NCI-H2171 treated with DMSO at 0.1 percent for 48 hours (cell line): ENCODE measurements around the gene FCHO1.
A peak's percentile ranks its signal among the peaks of the same experiment; 100 is the strongest.

Experiments
- DNase-seq: peaks from one replicate; lab custom pipeline; 2025; lab: John Stamatoyannopoulos, UW

Gene FCHO1

DNA sequence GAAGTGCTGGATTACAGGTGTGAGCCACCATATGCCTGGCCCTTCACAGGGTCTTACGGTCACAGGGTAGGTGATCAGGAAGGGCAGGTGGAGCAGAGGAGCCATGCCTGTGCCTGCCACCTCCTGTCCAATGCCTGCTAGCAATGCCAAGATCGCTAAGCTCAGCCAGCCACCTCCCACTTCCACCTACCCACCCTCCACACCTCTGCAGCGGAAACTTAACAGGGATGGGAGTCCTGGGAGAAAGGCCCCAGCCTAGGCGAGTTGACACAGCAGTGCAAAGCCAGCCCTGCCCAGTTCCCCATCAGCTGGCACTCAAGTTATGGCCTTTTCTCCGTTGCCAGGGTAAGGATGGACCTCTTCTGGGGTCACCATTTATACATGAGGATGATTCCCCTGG lies 15.9 kb upstream of the FCHO1 start:
- no peak for DNase-seq

DNA sequence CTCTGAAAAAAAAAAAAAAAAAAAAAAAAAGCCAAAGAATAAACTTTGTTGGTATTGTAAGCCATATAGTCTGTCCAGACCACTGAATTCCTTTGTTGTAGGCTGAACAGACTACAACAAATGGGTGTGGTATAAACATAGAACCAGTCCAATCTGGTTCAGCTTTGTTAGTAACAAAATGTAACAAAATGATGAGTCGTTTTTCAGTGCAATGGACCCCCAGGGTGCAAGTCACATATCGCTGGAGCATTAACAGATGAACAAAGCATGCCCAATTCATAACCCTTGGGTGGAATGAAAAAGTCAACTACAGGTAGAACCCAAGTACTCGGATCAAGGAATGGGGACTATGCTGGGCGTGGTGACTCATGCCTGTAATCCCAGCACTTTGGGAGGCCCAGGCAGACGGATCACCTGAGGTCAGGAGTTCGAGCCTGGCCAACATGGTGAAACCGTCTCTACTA lies 13.6 kb upstream of the FCHO1 start:
- no peak for DNase-seq

DNA sequence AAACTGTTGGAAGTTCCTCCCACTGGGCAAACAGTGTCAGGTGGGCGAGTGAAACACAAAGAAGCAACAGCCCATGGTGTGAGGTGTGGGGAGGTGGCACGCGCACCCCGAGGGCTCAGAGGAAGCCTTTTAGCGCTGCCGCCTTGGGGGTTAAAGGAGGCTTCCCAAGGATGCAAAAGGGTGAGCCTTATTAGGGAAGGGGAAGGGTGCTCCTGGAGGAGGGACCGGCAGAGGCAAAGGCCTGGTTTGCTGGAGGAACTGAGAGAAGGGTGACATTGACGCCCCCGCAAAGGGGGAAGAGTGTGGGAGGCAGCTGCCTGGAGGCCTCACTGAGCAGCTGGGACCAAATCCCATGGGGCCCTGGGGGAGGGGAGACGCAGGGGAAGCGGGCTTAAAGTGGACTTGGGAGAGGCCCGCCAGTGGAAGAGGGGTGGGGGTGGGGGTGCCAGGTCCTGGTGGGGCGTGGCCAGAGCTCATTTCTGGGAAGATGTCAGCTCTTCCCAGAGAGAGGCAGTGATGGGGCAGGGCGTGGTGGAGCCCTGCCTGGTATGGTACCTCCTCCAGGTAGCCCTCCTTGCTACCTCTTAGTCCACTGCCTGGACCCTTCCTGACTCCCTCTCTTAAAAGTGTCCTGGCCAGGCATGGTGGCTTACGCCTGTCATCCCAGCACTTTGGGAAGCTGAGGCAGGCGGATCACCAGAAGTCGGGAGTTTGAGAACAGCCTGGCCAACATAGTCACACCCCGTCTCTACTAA lies 12.0 kb upstream of the FCHO1 start:
- peak; percentile 93 for DNase-seq

DNA sequence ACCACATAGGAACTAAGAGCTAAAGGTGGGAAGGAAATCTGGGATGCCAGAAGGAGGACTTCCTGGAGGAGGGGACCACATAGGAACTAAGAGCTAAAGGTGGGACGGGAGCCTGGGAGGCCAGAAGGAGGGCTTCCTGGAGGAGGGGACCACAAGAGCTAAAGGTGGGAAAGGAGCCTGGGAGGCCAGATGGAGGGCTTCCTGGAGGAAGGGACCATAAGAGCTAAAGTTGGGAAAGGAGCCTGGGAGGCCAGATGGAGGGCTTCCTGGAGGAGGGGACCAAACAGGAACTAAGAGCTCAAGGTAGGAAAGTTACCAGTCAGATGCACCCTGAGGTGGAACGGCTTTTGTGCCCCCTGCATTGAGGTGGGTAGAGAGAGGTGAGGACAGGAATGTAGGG lies 9.8 kb upstream of the FCHO1 start:
- no peak for DNase-seq

DNA sequence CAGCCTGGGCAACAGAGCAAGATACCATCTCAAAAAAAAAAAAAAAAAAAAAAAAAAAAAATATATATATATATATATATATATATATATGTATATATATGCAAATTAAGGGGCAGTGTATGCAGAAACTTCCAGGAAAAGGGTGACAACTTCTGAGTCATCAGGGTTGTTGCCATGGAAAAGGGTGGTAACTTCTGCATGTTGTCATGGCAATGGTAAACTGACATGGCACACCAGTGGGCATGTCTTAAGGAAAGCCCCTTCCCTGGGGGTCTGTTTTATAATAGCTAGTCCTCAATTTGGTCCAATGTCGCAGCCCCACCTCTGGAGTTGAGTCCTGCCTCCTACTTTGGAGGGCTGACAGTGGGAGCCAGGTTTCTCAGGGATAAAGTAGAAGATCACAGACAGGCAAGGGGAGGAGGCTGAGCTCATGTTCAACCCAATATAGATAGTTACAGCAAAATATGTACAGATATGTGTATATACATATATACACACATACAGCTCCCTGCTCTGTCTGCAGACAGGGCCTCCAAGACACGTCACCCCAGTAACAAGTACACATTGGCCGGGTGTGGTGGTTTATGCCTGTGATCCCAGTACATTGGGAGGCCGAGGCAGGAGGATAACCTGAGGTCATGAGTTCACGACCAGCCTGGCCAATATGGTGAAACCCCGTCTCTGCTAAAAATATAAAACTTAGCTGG lies 7.2 kb upstream of the FCHO1 start:
- no peak for DNase-seq

DNA sequence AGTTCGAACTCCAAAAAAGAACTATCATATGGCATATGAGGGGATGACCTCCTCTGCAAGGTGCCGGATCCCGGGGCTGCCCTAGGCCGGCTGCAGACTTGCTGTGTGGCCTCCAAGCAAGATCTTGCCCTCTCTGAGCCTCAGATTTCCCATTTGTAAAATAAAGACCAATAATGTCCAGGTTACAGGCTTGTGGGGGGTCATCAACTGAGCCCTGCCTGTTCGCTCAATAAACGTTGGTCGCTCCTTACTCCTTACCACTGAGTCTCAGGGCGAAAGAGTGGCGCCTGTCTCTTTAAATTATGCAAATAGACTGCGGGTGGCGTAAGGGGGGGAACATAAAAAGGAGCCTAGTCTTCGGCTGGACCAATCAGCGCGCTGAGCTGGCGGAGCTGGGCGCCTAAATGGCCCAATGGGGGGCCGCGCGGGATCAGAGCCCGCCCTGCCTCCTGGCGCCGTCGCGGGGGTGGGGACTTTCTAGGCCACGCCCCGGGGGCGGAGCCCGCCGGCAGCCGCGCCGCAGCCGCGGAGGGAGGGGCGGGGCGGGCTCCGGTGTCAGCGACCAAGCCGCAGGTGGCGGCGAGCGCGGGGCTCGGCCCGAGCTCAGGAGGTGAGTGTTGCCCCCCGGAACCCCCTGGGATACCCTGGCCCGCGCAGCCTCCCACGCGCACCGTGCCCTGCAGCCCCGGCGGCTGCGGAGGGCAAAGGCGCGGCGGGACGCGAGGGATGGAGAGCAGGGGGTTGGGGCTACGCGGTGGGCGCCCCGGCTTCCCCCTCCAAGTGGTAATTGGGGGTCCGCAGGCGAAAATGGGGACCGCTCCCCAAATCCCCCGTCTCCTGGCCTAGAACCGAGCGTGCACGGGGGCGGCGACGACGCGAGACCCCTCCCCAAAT lies 3.8 kb upstream of the FCHO1 start:
- DNase-seq = peak; percentile 95

DNA sequence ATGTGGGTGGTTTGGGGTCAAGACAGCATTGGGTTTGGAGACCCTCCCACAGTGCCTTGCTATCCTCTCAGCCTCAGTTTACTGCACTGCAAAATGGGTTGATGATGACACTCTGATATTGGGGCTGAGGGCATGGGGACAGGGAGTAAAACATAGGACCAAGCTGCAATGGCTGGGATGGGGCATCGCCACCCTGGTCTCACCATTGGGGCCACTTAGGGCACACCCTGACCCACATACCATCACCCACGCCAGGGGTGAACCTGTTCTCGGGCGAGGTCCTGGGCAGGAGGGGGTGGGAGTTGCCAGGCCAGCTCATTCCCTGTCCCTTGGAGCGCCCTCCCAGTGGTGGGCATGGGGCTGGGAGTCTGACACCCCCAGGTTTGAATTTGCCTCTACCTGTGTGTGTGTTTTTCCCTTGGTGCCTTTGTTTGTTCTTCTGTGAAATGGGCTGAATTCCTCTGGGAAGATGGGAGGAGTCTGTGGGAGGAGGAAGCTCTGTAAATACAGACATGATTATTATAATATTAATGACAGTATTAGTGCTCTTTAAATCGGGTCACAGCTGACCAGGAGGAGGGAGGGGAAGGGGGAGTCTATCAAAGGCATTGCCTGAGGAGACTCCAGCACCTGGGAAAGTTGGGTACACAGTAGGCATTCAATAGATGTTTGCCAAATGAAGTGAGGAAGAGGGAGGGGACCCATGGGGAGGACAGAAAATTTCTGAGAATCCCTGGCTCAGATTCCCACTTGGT lies 2.2 kb upstream of the FCHO1 start:
- no peak for DNase-seq

DNA sequence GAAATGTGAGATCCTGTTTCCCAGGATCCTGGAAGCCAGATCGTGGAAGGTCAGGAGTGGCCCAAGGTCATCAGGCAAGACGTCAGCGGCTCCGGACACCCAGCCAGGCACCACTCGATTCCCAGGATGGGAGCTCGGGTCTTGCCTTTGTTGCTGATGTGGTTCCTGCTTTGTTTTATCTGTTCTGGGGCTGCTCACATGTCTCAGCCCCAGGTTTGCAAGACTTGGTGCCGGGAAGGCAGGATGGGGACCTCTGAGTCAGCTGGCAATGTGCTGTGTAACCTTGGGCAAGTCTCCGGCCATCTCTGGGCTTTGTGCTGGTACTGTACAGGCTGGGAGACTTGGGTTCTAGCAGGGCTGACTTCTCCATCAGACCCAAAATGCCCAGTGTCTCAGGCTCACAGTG lies 1.4 kb upstream of the FCHO1 start:
- no peak for DNase-seq

DNA sequence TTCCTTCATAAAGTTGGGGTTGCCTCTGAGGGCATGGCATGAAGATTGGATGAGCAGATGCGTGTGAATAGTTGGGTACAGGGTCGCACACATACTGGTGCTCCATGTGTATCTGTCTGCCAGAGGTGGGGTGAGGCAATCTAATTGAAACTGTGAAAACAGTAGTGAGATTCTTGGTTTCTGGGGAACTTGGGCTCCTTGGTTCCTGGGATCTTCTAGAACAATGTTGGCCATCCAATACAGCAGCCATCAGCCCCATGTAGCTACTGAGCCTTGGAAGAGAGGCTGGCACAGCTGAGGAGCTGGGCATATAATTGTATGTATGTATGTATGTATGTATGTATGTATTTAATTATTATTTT lies 616 bp downstream of the FCHO1 start:
- DNase-seq = no peak

DNA sequence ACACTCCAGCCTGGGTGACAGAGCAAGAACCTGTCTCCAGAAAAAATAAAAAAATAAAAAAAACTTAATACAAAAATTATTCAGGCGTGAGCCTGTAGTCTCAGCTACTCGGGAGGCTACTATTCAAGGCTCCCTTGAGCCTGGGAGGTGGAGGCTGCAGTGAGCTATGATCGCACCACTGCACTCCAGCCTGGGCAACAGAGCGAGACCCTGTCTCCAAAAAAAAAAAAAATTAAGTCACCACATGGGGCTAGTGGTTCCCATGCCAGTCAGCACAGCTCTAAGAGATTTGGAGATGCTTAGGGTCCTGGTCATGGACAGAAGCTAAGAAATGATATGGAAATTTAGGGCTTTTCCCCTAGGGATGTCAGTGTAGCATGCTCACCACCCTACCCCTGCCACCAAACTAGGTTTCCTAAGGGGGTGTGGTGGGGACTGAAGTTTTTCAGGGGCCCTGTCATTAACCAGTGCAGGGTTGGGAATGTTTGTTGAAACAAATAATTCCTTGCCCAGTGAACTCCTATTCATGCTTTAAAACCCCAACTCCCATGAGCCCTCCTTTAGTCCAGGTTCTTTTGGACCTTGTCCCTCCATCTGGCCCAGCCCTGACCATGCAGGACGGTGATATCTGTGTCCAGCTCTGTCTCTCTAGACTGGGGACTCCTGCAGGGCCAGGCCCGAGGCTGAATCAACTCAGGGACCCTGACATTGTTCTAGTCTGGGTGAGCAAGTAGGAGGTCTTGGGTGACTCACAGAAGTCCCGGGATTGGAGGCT lies 1.8 kb downstream of the FCHO1 start:
- DNase-seq = no peak

DNA sequence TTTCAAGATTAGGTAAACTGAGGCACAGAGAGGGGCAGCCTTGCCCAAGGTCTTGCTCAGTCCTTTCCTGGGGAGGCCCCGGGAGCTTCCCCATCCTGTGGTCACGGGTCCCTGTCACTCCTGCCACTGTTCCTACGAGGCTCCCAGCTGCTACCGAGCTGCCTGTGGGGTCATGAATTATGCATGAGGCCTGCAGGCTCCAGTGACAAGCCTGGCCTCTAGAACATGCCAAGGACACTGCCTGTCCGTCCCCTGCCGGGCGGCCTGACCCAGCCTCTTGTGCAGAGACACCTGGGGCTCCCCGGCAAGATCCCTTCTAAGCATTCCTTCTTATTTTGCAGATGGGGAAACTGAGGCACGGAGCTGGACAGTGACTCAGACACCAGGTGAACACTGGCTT lies 2.7 kb downstream of the FCHO1 start:
- no peak for DNase-seq

DNA sequence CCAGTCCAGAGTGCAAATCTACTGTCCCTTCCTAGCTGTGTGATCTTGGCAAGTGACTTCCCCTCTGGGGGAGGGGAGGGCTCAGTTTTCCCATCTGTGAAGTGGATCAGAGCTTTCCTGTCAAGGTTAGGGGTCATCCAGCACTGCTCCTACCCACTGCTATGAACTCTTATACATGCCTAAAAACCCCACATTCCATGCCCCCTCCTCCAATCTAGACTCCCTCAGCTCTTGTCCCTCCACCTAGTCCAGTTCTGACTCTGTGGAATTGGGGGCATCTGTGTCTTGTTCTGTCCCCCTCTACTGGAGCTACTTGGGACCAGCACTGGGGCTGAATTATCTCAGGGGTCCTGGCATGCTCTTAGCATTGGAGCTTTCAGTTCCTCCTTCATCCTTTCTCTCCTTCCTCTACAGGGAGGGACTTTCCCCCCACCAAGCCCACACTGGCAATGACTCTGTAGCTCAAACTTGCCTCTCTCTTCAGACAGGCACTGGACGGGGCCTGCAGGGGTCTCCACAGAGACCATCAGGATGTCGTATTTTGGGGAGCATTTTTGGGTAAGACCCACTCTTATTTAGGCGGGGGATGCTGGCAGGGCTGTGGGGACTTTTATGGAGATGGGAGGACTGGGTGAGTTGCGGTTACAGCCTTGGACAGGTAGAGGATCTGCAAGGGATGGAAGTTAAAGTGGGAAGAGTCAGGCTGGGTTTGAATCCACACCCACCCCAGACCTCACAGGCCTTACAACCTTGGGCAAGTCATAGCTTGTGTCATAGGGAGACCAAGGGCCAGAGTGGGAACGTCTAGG lies 3.6 kb downstream of the FCHO1 start:
- no peak for DNase-seq

DNA sequence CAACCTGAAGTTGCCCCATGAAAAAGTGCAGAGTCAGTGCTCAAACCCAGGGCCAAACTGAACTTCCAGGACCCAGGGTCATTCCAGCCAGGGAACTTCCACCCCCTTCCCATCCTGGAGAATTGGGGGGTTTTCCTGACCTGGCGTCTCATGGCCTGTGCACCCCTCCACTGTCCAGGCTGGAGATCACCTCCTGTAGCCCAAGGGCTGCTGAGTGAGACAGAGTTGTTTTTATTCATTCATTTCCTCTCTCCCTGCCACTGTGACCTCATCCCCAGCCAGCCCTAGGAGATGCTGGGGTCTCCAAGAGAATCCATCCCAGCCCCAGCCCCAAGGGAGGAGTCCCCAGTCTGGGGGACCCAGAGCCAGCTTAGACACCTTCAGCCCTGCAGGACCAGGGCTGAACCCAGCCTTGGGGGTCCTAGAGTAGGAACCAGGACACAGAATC lies 4.2 kb downstream of the FCHO1 start:
- DNase-seq = no peak

DNA sequence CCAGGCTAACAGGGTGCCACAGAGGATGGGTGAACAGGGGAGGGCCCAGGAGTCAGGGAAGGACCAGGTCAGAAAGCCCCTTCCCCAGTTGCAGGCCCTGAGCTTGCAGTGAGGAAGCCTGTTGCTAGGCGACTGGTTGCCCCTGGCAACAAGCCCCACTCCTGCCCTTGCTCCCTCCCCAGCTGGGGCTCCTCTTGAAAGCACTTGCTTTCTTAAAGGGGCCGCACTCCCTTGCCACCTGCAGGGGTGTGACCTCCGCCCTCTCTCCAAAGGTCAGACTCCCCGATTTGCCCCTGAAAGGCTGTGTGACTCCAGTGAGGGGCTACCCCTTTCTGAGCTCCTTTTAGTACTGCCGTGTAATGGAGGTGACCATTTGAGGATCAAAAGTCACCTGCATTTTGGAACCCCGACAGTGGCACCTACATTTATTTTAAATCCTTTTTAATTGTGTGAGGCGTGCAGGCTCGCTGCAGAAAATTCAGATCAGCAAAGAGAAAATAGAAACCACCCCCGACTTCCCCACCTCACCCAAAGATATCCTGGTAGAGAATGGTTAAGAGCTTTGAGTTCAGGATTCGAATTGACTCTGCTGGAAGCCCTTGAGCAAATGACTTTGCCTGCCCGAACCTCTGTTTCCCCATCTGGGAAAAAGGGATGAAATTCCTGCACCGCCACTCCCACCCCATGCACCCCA lies 4.8 kb downstream of the FCHO1 start:
- DNase-seq = peak; percentile 75

DNA sequence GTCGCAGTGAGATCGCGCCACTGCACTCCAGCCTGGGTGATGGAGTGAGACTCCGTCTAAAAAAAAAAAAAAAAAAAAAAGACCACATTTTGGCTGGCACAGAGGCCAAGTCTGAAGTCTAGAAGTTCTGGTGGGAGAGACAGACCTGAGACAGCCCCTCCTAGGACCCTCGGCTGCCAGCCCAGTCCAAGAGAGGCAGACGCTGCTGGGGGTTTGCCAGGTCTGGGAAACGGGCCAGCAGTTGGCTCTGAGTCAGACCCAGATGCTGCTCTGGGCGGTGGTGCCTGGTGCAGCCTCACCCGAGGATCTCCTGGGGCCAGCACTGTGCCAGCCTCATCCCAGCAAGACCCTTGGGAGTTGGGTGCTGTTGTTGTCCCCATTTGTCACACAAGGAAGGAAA lies 5.8 kb downstream of the FCHO1 start:
- peak; percentile 94 for DNase-seq

DNA sequence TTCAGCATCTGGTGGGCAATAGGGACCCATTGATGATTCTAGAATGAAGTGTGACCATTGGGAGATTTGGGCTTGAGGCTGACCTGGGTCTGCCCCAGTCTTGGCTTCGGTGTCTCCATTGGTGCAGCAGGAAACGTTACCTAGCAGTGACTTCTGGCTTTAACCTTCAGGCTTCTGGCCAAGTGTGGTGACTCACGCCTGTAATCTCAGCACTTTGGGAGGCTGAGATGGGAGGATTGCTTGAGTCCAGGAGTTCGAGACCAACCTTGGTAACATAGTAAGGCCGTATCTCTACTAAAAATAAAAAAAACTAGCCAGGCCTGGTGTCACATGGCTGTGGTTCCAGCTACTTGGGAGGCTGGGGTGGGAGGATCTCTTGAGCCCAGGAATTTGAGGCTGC lies 7.2 kb downstream of the FCHO1 start:
- DNase-seq = no peak

DNA sequence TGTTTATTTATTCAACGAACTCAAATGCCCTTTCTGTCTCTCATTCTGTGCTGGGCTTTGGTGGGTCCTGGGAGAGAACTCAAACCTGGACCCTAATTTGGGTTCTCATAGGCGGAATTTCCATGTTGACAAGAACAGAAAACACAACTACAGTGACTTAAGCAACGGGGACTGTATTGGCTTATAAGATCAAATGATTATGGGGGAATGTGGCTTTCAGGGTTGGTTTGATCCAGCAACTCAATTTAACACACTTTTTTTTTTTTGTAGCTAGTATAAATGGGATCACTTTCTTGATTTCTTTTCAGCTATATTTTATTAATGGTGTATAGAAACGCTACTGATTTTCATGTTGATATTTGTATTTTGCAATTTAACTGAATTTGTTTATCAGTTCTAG lies 9.9 kb downstream of the FCHO1 start:
- no peak for DNase-seq

DNA sequence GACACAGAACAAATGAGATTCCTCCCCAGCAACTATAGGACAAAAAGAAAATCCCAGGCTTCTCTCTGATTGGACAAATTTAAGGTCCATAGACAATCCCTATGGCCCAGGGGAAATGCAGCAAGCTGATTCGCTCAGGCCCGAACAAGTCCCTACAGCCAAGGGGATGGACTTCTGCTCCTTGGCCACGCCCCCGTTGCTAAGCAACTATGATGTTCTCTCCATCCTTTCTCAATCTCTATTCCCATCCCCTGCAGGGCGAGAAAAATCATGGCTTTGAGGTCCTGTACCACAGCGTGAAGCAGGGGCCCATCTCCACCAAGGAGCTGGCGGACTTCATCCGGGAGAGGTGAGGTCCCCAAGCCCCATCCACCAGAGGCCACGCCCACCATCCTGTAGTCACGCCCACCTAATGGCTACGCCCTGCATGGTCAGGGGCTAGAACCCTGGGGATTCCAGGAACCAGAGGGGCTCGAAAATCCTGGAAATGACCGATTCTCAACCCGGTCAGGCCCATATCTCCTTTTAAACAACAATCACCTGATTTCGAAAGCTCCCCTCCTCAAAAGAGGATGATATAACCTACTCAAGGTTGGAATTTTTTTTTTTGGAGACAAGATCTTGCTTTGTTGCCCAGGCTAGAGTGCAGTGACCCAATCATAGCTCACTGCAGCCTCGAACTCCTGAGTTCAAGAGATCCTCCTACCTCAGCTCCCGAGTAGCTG lies 11.4 kb downstream of the FCHO1 start:
- DNase-seq = peak; percentile 15

DNA sequence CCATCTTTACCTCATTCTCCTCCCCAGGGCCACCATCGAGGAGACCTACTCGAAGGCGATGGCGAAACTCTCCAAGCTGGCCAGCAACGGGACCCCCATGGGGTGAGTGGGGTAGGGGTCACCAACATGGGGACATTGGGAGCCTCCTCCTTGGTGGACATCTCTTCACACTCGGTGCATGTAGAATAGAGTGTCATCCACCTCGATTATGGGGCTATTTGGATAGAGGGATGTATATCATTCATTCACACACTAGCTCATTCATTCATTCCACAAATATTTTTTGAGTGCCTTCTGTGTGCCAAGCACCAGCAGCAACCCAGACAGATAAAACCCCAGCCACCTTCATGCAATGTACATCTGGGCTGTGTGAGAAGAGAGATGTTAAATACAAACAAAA lies 13.1 kb downstream of the FCHO1 start:
- no peak for DNase-seq
